Epithelial cell of prostate (primary cell): ENCODE results near the gene KRTAP4-3.
"Not testable (repeated sequence)": the region's sequence is repeated elsewhere in the genome, so short reads cannot be mapped to it uniquely, and the experiment has no call there.

Source experiments
- DNase-seq: peaks from one replicate; pipeline ENCODE4 v3.0.0-alpha.2; 2011; ENCODE audit warnings: low read depth, low spot score
- H3K27ac ChIP-seq: fragments of 450-650 bp; 2 replicates; pipeline ENCODE4 v1.5.1; 2017; ENCODE audit warnings: mild to moderate bottlenecking

KRTAP4-3 gene

GRCh38 chr17:41160190-41160589 is 7.8 kb downstream of the KRTAP4-3 start:
- DNase-seq, H3K27ac ChIP-seq: not testable (repeated sequence)

DNA sequence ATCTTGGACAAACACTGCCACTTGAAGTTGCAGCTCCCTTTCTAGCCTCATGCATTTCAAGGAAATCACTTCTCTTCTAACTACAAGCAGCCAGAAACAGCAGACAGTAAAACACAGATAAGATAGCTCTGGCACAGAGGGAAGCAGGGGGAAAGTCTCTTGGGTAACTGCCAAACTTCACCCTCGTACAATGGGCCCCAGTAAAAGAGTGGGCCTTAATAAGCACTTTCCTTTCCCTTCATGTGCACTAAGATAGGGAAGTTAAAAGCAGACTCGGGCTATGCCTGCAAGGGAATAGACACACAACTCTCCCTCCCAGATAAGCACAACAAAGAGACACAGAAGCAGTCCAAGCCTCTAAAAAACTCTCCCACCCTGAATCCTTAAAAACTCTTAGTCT is 14.2 kb downstream of the KRTAP4-3 start:
- H3K27ac ChIP-seq: no peak overlapping the region
- no peak for DNase-seq

DNA sequence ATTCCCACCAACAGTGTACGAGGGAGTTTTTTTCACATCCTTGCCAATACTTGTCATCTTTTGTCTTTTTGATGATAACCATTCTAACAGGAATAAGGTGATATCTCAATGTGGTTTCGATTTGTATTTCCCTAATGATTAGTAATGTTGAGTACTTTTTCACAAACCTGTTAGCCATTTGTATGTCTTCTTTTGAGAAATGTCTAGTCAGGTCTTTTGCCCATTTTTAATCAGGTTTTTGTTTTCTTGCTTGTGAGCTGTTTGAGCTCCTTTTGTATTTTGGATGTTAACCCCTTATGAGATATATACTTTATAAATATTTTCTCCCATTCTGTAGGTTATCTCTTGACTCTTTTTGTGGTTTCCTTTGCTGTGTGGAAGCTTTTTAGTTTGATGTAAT is 16.5 kb downstream of the KRTAP4-3 start:
- DNase-seq: no peak
- no peak overlapping the region for H3K27ac ChIP-seq

DNA sequence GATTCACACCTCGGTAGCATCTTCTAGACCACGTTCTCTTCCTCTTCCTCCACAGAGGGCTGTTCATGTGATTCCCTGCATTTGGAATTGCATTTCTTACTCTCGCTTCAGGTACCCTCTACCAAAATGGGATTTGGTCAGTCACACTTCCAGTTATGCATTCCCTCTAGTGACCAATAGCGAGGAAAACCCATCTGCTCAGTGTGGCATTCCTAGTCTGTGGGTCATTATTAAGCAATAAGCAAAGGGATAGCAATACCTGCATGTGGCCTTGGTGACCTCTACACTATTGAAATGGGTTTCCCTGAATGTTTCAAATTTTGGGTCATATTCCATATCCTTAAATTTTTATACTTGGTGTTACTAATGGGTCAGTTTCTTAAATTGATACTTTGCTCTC is 18.0 kb downstream of the KRTAP4-3 start:
- no peak overlapping the region for H3K27ac ChIP-seq
- DNase-seq: no peak

DNA sequence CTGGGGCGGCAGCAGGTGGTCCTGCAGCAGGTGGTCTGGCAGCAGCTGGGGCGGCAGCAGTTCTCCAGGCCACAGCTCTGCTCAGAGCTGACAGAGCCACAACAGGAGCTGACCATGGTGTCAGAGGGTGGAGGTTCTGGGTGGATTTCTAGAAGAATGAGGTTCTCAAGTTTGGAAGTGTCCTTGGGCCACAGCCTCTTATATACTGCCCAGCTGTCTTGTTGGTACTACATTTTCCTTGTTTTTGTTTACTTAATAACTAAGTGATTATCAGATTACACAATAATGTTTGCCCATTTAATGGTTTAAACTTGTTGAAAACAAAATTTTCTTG is 18.4 kb downstream of the KRTAP4-3 start, which contains the start of gene KRTAP4-5:
Gene KRTAP4-5 (minus strand): TSS at position 174 of the 334 bp plus-strand sequence. CDS start 58 bp downstream, at position 116.
- no peak within 1 kb of the TSS for H3K27ac ChIP-seq
- DNase-seq: no peak

GRCh38 chr17:41148971-41149651 is 18.9 kb downstream of the KRTAP4-3 start:
- DNase-seq, H3K27ac ChIP-seq: not testable (repeated sequence)

DNA sequence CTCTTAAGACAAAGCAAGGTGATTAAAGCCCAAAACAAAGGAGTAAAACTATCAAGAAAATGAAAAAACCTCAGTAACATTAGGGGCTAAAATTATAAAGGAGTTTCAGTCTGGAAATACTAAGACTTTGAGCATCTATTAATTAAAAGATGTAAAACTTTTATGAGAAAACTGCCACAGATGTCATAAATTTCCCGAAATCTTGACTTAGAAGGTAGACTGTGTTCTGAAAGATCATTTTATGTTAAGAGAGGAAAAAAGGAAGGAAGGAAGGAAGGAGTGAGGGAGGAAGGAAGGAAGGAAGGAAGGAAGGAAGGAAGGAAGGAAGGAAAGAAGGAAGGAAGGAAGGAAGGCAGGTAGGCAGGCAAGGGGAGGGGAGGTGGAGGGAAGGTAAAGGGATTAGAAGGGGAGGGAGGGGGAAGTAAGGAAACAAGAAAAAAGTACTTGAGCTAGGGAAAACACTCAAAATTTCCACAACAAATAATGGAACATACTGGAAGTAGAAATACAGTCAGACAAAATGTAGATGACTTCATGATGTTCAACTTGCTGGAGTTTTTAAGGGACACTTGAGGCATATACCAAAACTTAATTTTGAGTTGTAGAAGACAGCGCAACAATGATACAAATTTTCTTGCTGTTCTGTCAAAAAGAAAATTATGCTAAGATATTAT is 20.4 kb downstream of the KRTAP4-3 start:
- DNase-seq: no peak

GRCh38 chr17:41145261-41145660 is 22.8 kb downstream of the KRTAP4-3 start:
- DNase-seq: no peak
- no peak overlapping the region for H3K27ac ChIP-seq

More for the DNA sequence above, 20.4 kb downstream of the KRTAP4-3 start:
- no peak overlapping the region for H3K27ac ChIP-seq

GRCh38 chr17:41144846-41145245 is 23.2 kb downstream of the KRTAP4-3 start:
- no peak for DNase-seq
- no peak overlapping the region for H3K27ac ChIP-seq

DNA sequence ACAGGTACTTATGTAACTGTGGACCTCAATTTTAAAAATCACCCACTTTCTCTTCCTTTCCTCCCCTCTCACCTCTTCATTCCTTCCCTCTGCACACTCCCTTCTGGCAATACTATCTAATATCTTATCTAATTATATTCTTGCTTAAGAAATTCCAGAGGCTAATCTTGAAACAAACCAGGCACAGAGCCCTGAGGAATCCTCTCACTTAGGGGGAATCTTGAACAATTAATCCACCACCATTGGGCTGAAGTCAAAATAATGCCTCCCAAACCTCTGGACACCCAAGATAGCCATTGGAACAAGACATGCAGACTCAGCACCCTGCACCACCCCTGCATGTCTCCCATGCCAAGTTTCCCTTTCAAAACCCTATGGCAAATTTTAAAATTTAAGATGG is 26.7 kb downstream of the KRTAP4-3 start:
- H3K27ac ChIP-seq: peak overlapping the region; percentile 55

GRCh38 chr17:41140360-41141131 is 27.5 kb downstream of the KRTAP4-3 start, which contains the start of gene KRTAP4-6:
Gene KRTAP4-6, minus strand, starts transcription at chr17:41140544. Its CDS starts 57 bp downstream, at chr17:41140487.
- DNase-seq: peak; percentile 95

More for the DNA sequence above, 26.7 kb downstream of the KRTAP4-3 start:
- DNase-seq: no peak

GRCh38 chr17:41139865-41140264 is 28.2 kb downstream of the KRTAP4-3 start:
- not testable (repeated sequence) for DNase-seq
- H3K27ac ChIP-seq: peak overlapping the region; percentile 55

More at GRCh38 chr17:41140360-41141131, 27.5 kb downstream of the KRTAP4-3 start, which contains the start of gene KRTAP4-6:
- H3K27ac ChIP-seq: peak within 1 kb of the TSS; percentile 55

- DNase-seq: no peak
- H3K27ac ChIP-seq: no peak overlapping the region
Observed at GRCh38 chr17:41133880-41134735, 33.9 kb downstream of the KRTAP4-3 start.

- DNase-seq: peak; percentile 67
- H3K27ac ChIP-seq: peak overlapping the region; percentile 69
Observed at GRCh38 chr17:41131979-41132378, 36.0 kb downstream of the KRTAP4-3 start.

- DNase-seq: no peak
- H3K27ac ChIP-seq: no peak overlapping the region
Observed at GRCh38 chr17:41127371-41127770, 40.6 kb downstream of the KRTAP4-3 start.

GRCh38 chr17:41126412-41126811 is 41.6 kb downstream of the KRTAP4-3 start:
- DNase-seq: no peak
- no peak overlapping the region for H3K27ac ChIP-seq

DNA sequence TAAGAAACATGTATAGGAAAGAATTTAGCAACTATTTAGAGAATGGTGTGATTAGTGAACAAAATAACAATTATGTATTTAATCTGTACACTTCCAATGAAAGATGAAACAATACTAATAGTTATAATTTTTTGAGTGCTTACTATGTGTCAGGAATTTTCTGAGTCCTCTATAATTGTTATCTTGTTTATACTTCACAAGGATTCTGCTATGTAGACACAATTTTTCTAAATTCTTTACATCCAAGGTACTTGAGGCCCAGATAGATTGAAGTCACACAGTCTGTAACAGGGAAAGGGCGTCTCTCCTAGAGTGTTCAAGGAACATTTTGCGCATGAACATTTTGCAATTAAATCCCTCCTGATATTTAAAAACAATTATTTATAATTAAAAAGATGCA is 43.0 kb downstream of the KRTAP4-3 start:
- no peak for DNase-seq
- H3K27ac ChIP-seq: no peak overlapping the region

DNA sequence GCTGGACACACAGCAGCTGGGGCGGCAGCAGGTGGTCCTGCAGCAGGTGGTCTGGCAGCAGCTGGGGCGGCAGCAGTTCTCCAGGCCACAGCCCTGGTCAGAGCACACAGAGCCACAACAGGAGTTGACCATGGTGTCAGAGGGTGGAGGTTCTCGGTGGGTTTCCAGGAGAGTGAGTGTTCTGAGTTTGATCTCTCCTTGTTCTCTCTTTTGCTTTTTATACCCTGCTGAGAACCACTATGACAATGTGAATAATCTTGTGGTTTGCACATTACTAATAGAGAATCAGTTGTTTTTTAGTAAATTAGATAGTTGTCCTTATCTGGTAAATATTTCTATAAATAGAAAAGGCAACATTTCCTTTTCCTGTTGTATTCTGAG is 44.0 kb downstream of the KRTAP4-3 start, which contains the start of gene KRTAP4-12:
Gene KRTAP4-12 (minus strand): TSS at position 192 of the 381 bp plus-strand sequence. CDS start 60 bp downstream, at position 132.
- DNase-seq, H3K27ac ChIP-seq: not testable (repeated sequence)

GRCh38 chr17:41123292-41123990 is 44.6 kb downstream of the KRTAP4-3 start:
- not testable (repeated sequence) for H3K27ac ChIP-seq

More at GRCh38 chr17:41123292-41123990, 44.6 kb downstream of the KRTAP4-3 start:
- DNase-seq: not testable (repeated sequence)
